D721Med (cell line): ENCODE results near the gene CACNA1B.

ENCODE experiments used
- DNase-seq: peaks from one replicate; pipeline ENCODE4 v3.0.0; 2011; ENCODE audit warnings: low spot score; ENCODE audit not compliant: insufficient read length
- FAIRE-seq: peaks from 2 replicates; lab custom pipeline; 2011; peaks lifted over from hg19 to GRCh38; lab: Jason Lieb, UNC
- CTCF ChIP-seq: IDR thresholded peaks from 2 replicates; pipeline ENCODE4 v1.5.1; 2012; ENCODE audit warnings: mild to moderate bottlenecking, control low read depth; ENCODE audit not compliant: insufficient read depth; ENCODE audit errors: missing control alignments

CACNA1B gene

GRCh38 chr9:137952976-137953666 is 75.5 kb downstream of the CACNA1B start:
- FAIRE-seq (no peak), DNase-seq (no peak)
- TF ChIP-seq CTCF: no peak

GRCh38 chr9:137953683-137954438 is 76.3 kb downstream of the CACNA1B start:
- no peak for FAIRE-seq

GRCh38 chr9:137955224-137955570 is 77.6 kb downstream of the CACNA1B start:
- DNase-seq: no peak
- TF ChIP-seq CTCF: no peak
- no peak for FAIRE-seq

More at GRCh38 chr9:137953683-137954438, 76.3 kb downstream of the CACNA1B start:
- no peak for DNase-seq
- no peak for TF ChIP-seq CTCF

- DNase-seq: no peak
- FAIRE-seq: no peak
- no peak for TF ChIP-seq CTCF
These were observed 78.0 kb downstream of the CACNA1B start for GRCh38 chr9:137955586-137955985.

GRCh38 chr9:137956039-137956438 is 78.5 kb downstream of the CACNA1B start:
- FAIRE-seq (no peak), DNase-seq (no peak)
- no peak for TF ChIP-seq CTCF

- FAIRE-seq (no peak), DNase-seq (no peak)
- TF ChIP-seq CTCF: no peak
These were observed 79.3 kb downstream of the CACNA1B start for GRCh38 chr9:137956688-137957385.
